Heart right ventricle (tissue), 16 donors: Measurements from ENCODE around the gene SKAP2. TPM values are rescaled to one million over a fixed set of nuclear protein-coding genes. Genes with fewer than 3 reads are reported as not detected.

Source experiments
- ATAC-seq, 8 donors: fragments of 200-7000 bp; cut with Tn5 transposase; one replicate each; pipeline ENCODE4 v1.9.1; 2020; ENCODE audit warnings: mild to moderate bottlenecking in 8 of 8, moderate library complexity in 8 of 8, moderate number of reproducible peaks in 1 of 8
- DNase-seq, 2 donors: peaks; one replicate each; pipeline ENCODE4 v3.0.0-alpha.2; 2020
- H3K27ac ChIP-seq, 10 donors: fragments of 200-600 bp; sonication (generic) in 2 of 10; one replicate each; pipeline versions ENCODE4 v1.5.0 to v1.8.0; 2020 to 2022; ENCODE audit warnings: mild to moderate bottlenecking in 3 of 10
- H3K27me3 ChIP-seq, 7 donors: fragments of 200-600 bp; one replicate each; pipeline ENCODE4 v1.8.0; 2021 to 2022; ENCODE audit warnings: mild to moderate bottlenecking in 2 of 7
- H3K36me3 ChIP-seq, 9 donors: fragments of 200-600 bp; sonication (generic) in 1 of 9; one replicate each; pipeline versions ENCODE4 v1.5.0 to v1.8.0; 2020 to 2022; ENCODE audit warnings: mild to moderate bottlenecking in 2 of 9
- H3K4me1 ChIP-seq, 9 donors: fragments of 200-600 bp; sonication (generic) in 1 of 9; one replicate each; pipeline versions ENCODE4 v1.5.0 to v1.8.0; 2020 to 2022; ENCODE audit warnings: mild to moderate bottlenecking in 4 of 9
- H3K4me3 ChIP-seq, 10 donors: fragments of 200-600 bp; sonication (generic) in 2 of 10; one replicate each; pipeline versions ENCODE4 v1.5.0 to v1.8.0; 2020 to 2022; ENCODE audit warnings: mild to moderate bottlenecking in 7 of 10, moderate library complexity in 2 of 10
- H3K9me3 ChIP-seq, 11 donors: fragments of 200-600 bp in 10 of 11; sonication (generic) in 2 of 11; one replicate each; pipeline versions ENCODE4 v1.5.0 to v1.8.0; 2013 to 2022; ENCODE audit warnings: mild to moderate bottlenecking in 2 of 11, control low read depth in 1 of 11, moderate library complexity in 1 of 11
- CTCF ChIP-seq, 9 donors: fragments of 200-600 bp; sonication (generic) in 2 of 9; IDR thresholded peaks; one replicate each; pipeline versions ENCODE4 v1.5.0 to v1.8.0; 2021 to 2022; ENCODE audit warnings: antibody characterized with exemption in 9 of 9, mild to moderate bottlenecking in 5 of 9, moderate library complexity in 1 of 9
- WGBS, 2 donors: extraction: QIAGEN DNeasy Blood & Tissue Kit; methylation state at CpG; one replicate each; pipeline ENCODE4 v1.1.7; 2013; ENCODE audit warnings: inconsistent platforms in 1 of 2; 5-methylcytosine and 5-hydroxymethylcytosine counted together
- intact Hi-C, 10 donors: fragments of 100-400 bp; cut with DNase I; formaldehyde crosslinking; loops; one replicate each; pipeline versions ENCODE4 v1.11.1 to v1.14.2; 2022
- polyA plus RNA-seq, 2 donors: library from polyadenylated mRNA; stranded (reverse); fragments of 200-250 nt; gene quantifications; one replicate each; pipeline ENCODE4 v1.2.3, GENCODE V29; 2013
- total RNA-seq, 10 donors: library from RNA; stranded (reverse); fragmentation: NEBNext Ultra II Directional in 3 of 10; extraction: Animal tissue kit (Norgen Biotek cat#: 25700) in 3 of 10; gene quantifications; one replicate each; pipeline versions ENCODE4 v1.2.1 to v1.2.4, GENCODE V29; 2021 to 2023
- donor health status: Arrhythmogenic right ventricular cardiomyopathy.
- donor health status: ischemic (EF 13 %, LVEDD 7.1; RV severe dilation, severe dysfunction).
- donor health status: healthy with polysubstance abuse.
- donor health status: DM: no; HTN: yes; CAD: no.
- donor health status: DM: no; HTN: no; CAD: no.
- donor health status: ischemic (EF 25% LVEDD 6.9; RV normal size, moderate dysfunction).
- donor health status: ischemic (EF 25% LVEDD 5.7; RV mildly dilated, moderate dysfunction).
- donor health status: healthy.
- donor health status: DM: yes; HTN: yes; CAD: no.
- donor health status: Ischemic cardiomyopathy.
- donor health status: ischemic (EF 35%, LVEDD 5.7; RV mildly dilated, moderate dysfunction).
- donor health status: nonischemic (EF 11% LVEDD 7.7; RV severe dilation, severe dysfunction).
- donor health status: DM: yes; HTN: yes; CAD: no.
- donor health status: PGD.
- donor health status: ischemic (EF 29% LVEDD 5.4; RV normal size, mild dysfunction).
- donor health status: nonischemic (EF 23%, LVEDD 6.1; RV moderate dilation, normal function).

Gene SKAP2
- total and polyA plus RNA-seq, 12 donors: 1.9 to 12.3 (median 4.6) TPM

- WGBS, 2 donors: 68 to 80% methylated on average over 2 of the region's 2 CpGs
- no peak for ATAC-seq
- DNase-seq: no peak
- intact Hi-C loops: no loop called here
- TF ChIP-seq CTCF (IDR thresholded peaks at IDR 0.05): no peak
- H3K27me3 ChIP-seq: peaks cover 0 to 48% (median 36%) of the 10 kb centered on the region in 7 donors
- H3K36me3 ChIP-seq: no peaks in the 10 kb centered on the region
- no peak overlapping the region for H3K4me3 ChIP-seq
- H3K27ac ChIP-seq: no peak overlapping the region
- H3K4me1 ChIP-seq: peaks cover 0 to 10% (median 7%) of the 10 kb centered on the region in 9 donors
- no peaks in the 10 kb centered on the region for H3K9me3 ChIP-seq
Measured at GRCh38 chr7:26655781-26656180, 208.6 kb downstream of the SKAP2 start.

GRCh38 chr7:26653430-26654399 lies 210.7 kb downstream of the SKAP2 start:
- H3K4me3 ChIP-seq: no peak overlapping the region
- ATAC-seq (no peak), DNase-seq (peak in 1 of 2 donors; percentile 19)
- no peaks in the 10 kb centered on the region for H3K9me3 ChIP-seq
- TF ChIP-seq CTCF (IDR thresholded peaks at IDR 0.05): no peak
- intact Hi-C loops: no loop called here
- H3K27me3 ChIP-seq: peaks cover 0 to 35% (median 15%) of the 10 kb centered on the region in 7 donors
- 43 to 49% methylated on average over 8 of the region's 8 CpGs for WGBS, 2 donors
- H3K36me3 ChIP-seq: no peaks in the 10 kb centered on the region
- no peak overlapping the region for H3K27ac ChIP-seq
- H3K4me1 ChIP-seq: peaks cover 0 to 10% (median 7%) of the 10 kb centered on the region in 9 donors

- intact Hi-C loops: no loop called here
- H3K4me1 ChIP-seq: peaks cover 0 to 10% (median 7%) of the 10 kb centered on the region in 9 donors
- DNase-seq (no peak), ATAC-seq (no peak)
- 93 to 96% methylated on average over 8 of the region's 8 CpGs for WGBS, 2 donors
- peaks cover 0 to 24% (median 11%) of the 10 kb centered on the region in 7 donors for H3K27me3 ChIP-seq
- no peaks in the 10 kb centered on the region for H3K36me3 ChIP-seq
- no peaks in the 10 kb centered on the region for H3K9me3 ChIP-seq
- no peak overlapping the region for H3K4me3 ChIP-seq
- H3K27ac ChIP-seq: no peak overlapping the region
- no peak for TF ChIP-seq CTCF (IDR thresholded peaks at IDR 0.05)
Measured at GRCh38 chr7:26652401-26653100, 211.8 kb downstream of the SKAP2 start.

GRCh38 chr7:26650103-26650502 lies 214.3 kb downstream of the SKAP2 start:
- intact Hi-C loops: no loop called here
- H3K36me3 ChIP-seq: no peaks in the 10 kb centered on the region
- H3K4me1 ChIP-seq: peaks cover 0 to 10% (median 7%) of the 10 kb centered on the region in 9 donors
- ATAC-seq (no peak), DNase-seq (no peak)
- WGBS, 2 donors: 77 to 78% methylated on average over 2 of the region's 2 CpGs
- H3K4me3 ChIP-seq: no peak overlapping the region
- peaks cover 0 to 15% (median 6%) of the 10 kb centered on the region in 7 donors for H3K27me3 ChIP-seq
- no peaks in the 10 kb centered on the region for H3K9me3 ChIP-seq
- TF ChIP-seq CTCF (IDR thresholded peaks at IDR 0.05): no peak
- H3K27ac ChIP-seq: no peak overlapping the region
